Measurements from ENCODE around the gene CLEC4A. TPM values are rescaled to one million over a fixed set of nuclear protein-coding genes. Genes with fewer than 3 reads are reported as not detected.

Gene CLEC4A
- total and polyA plus RNA-seq, 2 experiments from 2014 or later = 0.48 TPM; not detected in 1

DNA sequence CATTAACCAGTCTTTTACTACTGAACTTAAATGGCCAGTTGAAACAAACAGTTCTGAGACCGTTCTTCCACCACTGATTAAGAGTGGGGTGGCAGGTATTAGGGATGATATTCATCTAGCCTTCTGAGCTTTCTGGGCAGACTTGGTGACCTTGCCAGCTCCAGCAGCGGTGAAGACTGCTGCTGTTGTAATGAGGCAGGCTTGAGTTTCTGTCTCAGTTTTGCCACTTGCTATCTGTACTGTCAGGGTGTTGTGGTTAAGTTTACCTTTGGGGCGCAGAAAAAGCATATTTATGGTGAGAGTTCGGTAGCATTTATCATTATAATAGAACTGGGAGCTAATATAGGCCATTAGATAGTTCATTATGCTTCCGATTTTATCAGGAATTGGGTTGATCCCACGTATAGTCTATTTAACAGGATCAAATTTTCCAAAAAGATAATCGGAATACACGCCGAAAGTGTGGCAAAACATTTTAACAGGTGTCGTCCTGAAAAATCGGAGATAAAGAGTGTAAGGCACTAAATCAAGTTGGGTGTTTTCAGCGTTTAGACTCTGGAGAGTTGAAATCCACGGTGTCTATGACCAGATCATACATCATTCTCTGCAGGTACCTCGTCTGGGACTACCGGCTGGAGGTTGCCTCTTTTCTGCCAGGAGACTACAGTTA is 42.0 kb upstream of the CLEC4A start:
- peaks cover 13% of the 10 kb centered on the region; the same call in 1 of the 2 replicates for H3K4me1 ChIP-seq (ENCODE audit: insufficient read depth)
- no peaks in the 10 kb centered on the region; the same call in 2 of the 3 replicates for H3K36me3 Mint-ChIP-seq (ENCODE audit: low read depth)
- DNase-seq (ENCODE audit: low spot score) (no peak), ATAC-seq (peak; percentile 32)
- peaks cover 39% of the 10 kb centered on the region for H3K79me2 ChIP-seq (replicated peaks; ENCODE audit: insufficient read depth)
- H3K9me2 ChIP-seq (ENCODE audit: insufficient read depth) = no peaks in the 10 kb centered on the region
- H3K4me1 Mint-ChIP-seq = peaks cover 14% of the 10 kb centered on the region
- H3K9me3 Mint-ChIP-seq = no peaks in the 10 kb centered on the region; the same call in 2 of the 3 replicates
- H3F3A ChIP-seq (replicated peaks; ENCODE audit: low read depth) = no peaks in the 10 kb centered on the region
- peak overlapping the region; percentile 92 for H3K4me2 ChIP-seq
- TF ChIP-seq EZH2phosphoT487 (IDR thresholded peaks at IDR 0.05; ENCODE audit: unreplicated experiment) = no peak
- peak overlapping the region; percentile 83 for H3K4me3 ChIP-seq
- peak overlapping the region; percentile 98 for H3K27ac ChIP-seq (ENCODE audit: low read depth)
- H3K27me3 Mint-ChIP-seq (ENCODE audit: insufficient read depth, low read depth, poor library complexity) = peaks cover 8% of the 10 kb centered on the region
- H3K27me3 ChIP-seq (ENCODE audit: insufficient read depth) = no peaks in the 10 kb centered on the region
- peak overlapping the region; percentile 95 for H3K27ac Mint-ChIP-seq
- no peaks in the 10 kb centered on the region; the same call in 1 of the 2 replicates for H4K20me1 ChIP-seq (replicated peaks; ENCODE audit: insufficient read depth)
- H3K36me3 ChIP-seq (ENCODE audit: insufficient read depth) = no peaks in the 10 kb centered on the region
- H3K4me3 Mint-ChIP-seq = peak overlapping the region; percentile 93
- peak overlapping the region; percentile 34 for H2AFZ ChIP-seq

DNA sequence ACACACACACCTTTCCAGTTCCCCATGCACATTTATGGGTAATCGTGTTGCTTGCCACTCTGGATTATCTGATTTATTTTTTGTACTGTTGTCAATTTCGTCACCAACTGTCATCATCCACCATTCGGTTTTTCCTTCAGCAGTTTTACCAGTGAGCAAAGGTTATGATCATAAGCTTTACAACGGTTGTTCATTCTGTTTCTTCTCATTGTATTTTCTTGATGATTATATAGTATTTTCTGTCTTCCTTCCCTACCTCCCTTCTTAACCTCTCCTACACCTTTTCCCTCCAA is 40.7 kb upstream of the CLEC4A start:
- Histone ChIP-seq H3K36me3 (ENCODE audit: insufficient read depth) (no peaks in the 10 kb centered on the region), H3K27ac (ENCODE audit: low read depth) (no peak overlapping the region), H3K27me3 (ENCODE audit: insufficient read depth) (no peaks in the 10 kb centered on the region), H3K79me2 (replicated peaks; ENCODE audit: insufficient read depth) (peaks cover 42% of the 10 kb centered on the region), H4K20me1 (replicated peaks; ENCODE audit: insufficient read depth) (no peaks in the 10 kb centered on the region; the same call in 1 of the 2 replicates), H3K4me2 (peak overlapping the region; percentile 87), H3F3A (replicated peaks; ENCODE audit: low read depth) (no peaks in the 10 kb centered on the region), H3K4me3 (peak overlapping the region; percentile 83), H2AFZ (no peak overlapping the region), H3K4me1 (ENCODE audit: insufficient read depth) (peaks cover 13% of the 10 kb centered on the region; the same call in 1 of the 2 replicates), H3K9me2 (ENCODE audit: insufficient read depth) (no peaks in the 10 kb centered on the region)
- Mint-ChIP-seq H3K4me1 (peaks cover 6% of the 10 kb centered on the region), H3K36me3 (ENCODE audit: low read depth) (no peaks in the 10 kb centered on the region; the same call in 2 of the 3 replicates), H3K27me3 (ENCODE audit: insufficient read depth, low read depth, poor library complexity) (peaks cover 8% of the 10 kb centered on the region), H3K9me3 (no peaks in the 10 kb centered on the region; the same call in 2 of the 3 replicates), H3K27ac (peak overlapping the region; percentile 95), H3K4me3 (peak overlapping the region; percentile 93)
- DNase-seq (ENCODE audit: low spot score) (no peak), ATAC-seq (no peak)
- TF ChIP-seq ZNF114 (CRISPR knock-in tag; IDR thresholded peaks at IDR 0.05) (no peak), EZH2phosphoT487 (IDR thresholded peaks at IDR 0.05; ENCODE audit: unreplicated experiment) (no peak), EZH2 (IDR thresholded peaks at IDR 0.05; ENCODE audit: low read depth, unreplicated experiment) (no peak), REST (IDR thresholded peaks at IDR 0.05; ENCODE audit: unreplicated experiment) (no peak), JUNB (IDR thresholded peaks at IDR 0.05; ENCODE audit: unreplicated experiment) (no peak), CTCF (conservative IDR thresholded peaks at IDR 0.05; ENCODE audit: low read depth in 2 of 2) (no peak), POLR2AphosphoS5 (IDR thresholded peaks at IDR 0.05; ENCODE audit: low read depth) (no peak), NANOG (IDR thresholded peaks at IDR 0.05; ENCODE audit: borderline replicate concordance) (no peak), STAT1 (IDR thresholded peaks at IDR 0.05; ENCODE audit: unreplicated experiment) (no peak)
- TF ChIP-seq, protein P1, sequence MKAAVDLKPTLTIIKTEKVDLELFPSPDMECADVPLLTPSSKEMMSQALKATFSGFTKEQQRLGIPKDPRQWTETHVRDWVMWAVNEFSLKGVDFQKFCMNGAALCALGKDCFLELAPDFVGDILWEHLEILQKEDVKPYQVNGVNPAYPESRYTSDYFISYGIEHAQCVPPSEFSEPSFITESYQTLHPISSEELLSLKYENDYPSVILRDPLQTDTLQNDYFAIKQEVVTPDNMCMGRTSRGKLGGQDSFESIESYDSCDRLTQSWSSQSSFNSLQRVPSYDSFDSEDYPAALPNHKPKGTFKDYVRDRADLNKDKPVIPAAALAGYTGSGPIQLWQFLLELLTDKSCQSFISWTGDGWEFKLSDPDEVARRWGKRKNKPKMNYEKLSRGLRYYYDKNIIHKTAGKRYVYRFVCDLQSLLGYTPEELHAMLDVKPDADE (IDR thresholded peaks at IDR 0.05) = no peak

All from GM23338 (cell line).